HCT116 (cell line): Measurements from ENCODE around the gene NF2.

Source experiments
- CTCF ChIP-seq, 3 experiments: fragments of 200-600 bp in 1 of 3; sonication (generic) in 1 of 3; IDR thresholded peaks in 2 of 3; conservative IDR thresholded peaks in 1 of 3; 2 replicates each; pipeline ENCODE4 v1.5.1; 2012 to 2017; ENCODE audit warnings: low read depth in 2 of 3, low read length in 2 of 3, antibody characterized with exemption in 1 of 3, borderline replicate concordance in 1 of 3, control low read depth in 1 of 3, mild to moderate bottlenecking in 1 of 3, mixed read lengths in 1 of 3, mixed run types in 1 of 3, moderate library complexity in 1 of 3; ENCODE audit not compliant: insufficient read depth in 1 of 3
- EGR1 ChIP-seq: IDR thresholded peaks from 2 replicates; pipeline ENCODE4 v1.6.1; 2012; ENCODE audit warnings: low read depth
- EZH2 ChIP-seq: fragments of 200-600 bp; sonication (generic); IDR thresholded peaks from 2 replicates; pipeline ENCODE4 v1.6.1; 2017; ENCODE audit warnings: antibody characterized with exemption, mixed run types
- JUND ChIP-seq: IDR thresholded peaks from 2 replicates; pipeline ENCODE4 v1.6.1; 2012
- POLR2A ChIP-seq: IDR thresholded peaks from 2 replicates; pipeline ENCODE4 v1.7.0; 2011; ENCODE audit warnings: borderline replicate concordance; ENCODE audit not compliant: insufficient read depth, insufficient read length; ENCODE audit errors: extremely low read depth
- POLR2AphosphoS5 ChIP-seq: IDR thresholded peaks from 2 replicates; pipeline ENCODE4 v1.6.1; 2011; ENCODE audit warnings: mild to moderate bottlenecking, low read depth, low read length, moderate library complexity
- YY1 ChIP-seq: IDR thresholded peaks from 2 replicates; pipeline ENCODE4 v1.6.1; 2011; ENCODE audit warnings: low read length, low read depth, moderate library complexity, mild to moderate bottlenecking; ENCODE audit not compliant: insufficient replicate concordance; ENCODE audit errors: extremely low read depth
- TF ChIP-seq, protein P1 (sequence below): IDR thresholded peaks from 2 replicates; pipeline ENCODE4 v1.6.1; 2011; ENCODE audit warnings: mild to moderate bottlenecking, low read length, moderate library complexity; ENCODE audit not compliant: insufficient replicate concordance; ENCODE audit errors: extremely low read depth

- no peak for TF ChIP-seq CTCF (IDR thresholded peaks at IDR 0.05 in 2 of 3, conservative IDR thresholded peaks at IDR 0.05 in 1 of 3; ENCODE audit: borderline replicate concordance in 1 of 3, insufficient read depth in 1 of 3, low read depth in 2 of 3, low read length in 2 of 3)
- no peak for TF ChIP-seq JUND
- no peak for TF ChIP-seq POLR2A
- TF ChIP-seq POLR2AphosphoS5: no peak
- TF ChIP-seq, protein P1, sequence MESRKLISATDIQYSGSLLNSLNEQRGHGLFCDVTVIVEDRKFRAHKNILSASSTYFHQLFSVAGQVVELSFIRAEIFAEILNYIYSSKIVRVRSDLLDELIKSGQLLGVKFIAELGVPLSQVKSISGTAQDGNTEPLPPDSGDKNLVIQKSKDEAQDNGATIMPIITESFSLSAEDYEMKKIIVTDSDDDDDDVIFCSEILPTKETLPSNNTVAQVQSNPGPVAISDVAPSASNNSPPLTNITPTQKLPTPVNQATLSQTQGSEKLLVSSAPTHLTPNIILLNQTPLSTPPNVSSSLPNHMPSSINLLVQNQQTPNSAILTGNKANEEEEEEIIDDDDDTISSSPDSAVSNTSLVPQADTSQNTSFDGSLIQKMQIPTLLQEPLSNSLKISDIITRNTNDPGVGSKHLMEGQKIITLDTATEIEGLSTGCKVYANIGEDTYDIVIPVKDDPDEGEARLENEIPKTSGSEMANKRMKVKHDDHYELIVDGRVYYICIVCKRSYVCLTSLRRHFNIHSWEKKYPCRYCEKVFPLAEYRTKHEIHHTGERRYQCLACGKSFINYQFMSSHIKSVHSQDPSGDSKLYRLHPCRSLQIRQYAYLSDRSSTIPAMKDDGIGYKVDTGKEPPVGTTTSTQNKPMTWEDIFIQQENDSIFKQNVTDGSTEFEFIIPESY: no peak
- no peak for TF ChIP-seq EZH2
- TF ChIP-seq YY1: no peak
- TF ChIP-seq EGR1: no peak
These were observed 39.6 kb upstream of the NF2 start for GRCh38 chr22:29563652-29564460.
